Liver (tissue), 9 donors: ENCODE data around the gene BRCA2. TPM values are rescaled to one million over a fixed set of nuclear protein-coding genes. Genes with fewer than 3 reads are reported as not detected.

Experiments used
- DNase-seq: peaks from one replicate; pipeline ENCODE4 v3.0.0-alpha.2; 2017; ENCODE audit warnings: low spot score
- H3K27ac ChIP-seq, 2 donors: one replicate each; pipeline ENCODE4 v1.7.0; 2013; ENCODE audit warnings: inconsistent platforms in 2 of 2, low read length in 2 of 2, control low read depth in 1 of 2, low read depth in 1 of 2, mild to moderate bottlenecking in 1 of 2
- H3K27me3 ChIP-seq, 4 donors: one replicate each; pipeline versions ENCODE4 v1.6.1 to v1.7.0; 2013; ENCODE audit warnings: low read length in 3 of 4, inconsistent platforms in 1 of 4, mild to moderate bottlenecking in 1 of 4, moderate library complexity in 1 of 4; ENCODE audit not compliant: control insufficient read depth in 4 of 4, insufficient read depth in 4 of 4
- H3K36me3 ChIP-seq, 4 donors: one replicate each; pipeline versions ENCODE4 v1.6.1 to v1.7.0; 2013; ENCODE audit warnings: low read length in 3 of 4, mild to moderate bottlenecking in 3 of 4, low read depth in 1 of 4, moderate library complexity in 1 of 4; ENCODE audit not compliant: control insufficient read depth in 4 of 4, insufficient read depth in 3 of 4
- H3K4me1 ChIP-seq, 4 donors: one replicate each; pipeline versions ENCODE4 v1.6.1 to v1.7.0; 2013; ENCODE audit warnings: low read length in 3 of 4, mild to moderate bottlenecking in 3 of 4, moderate library complexity in 1 of 4; ENCODE audit not compliant: control insufficient read depth in 4 of 4, insufficient read depth in 4 of 4
- H3K4me3 ChIP-seq, 3 donors: one replicate each; pipeline versions ENCODE4 v1.6.1 to v1.7.0; 2013; ENCODE audit warnings: low read length in 3 of 3, control low read depth in 1 of 3, low read depth in 1 of 3, mild to moderate bottlenecking in 1 of 3
- H3K9ac ChIP-seq, 2 donors: one replicate each; pipeline ENCODE4 v1.7.0; 2013; ENCODE audit warnings: low read length in 2 of 2, mild to moderate bottlenecking in 2 of 2, moderate library complexity in 2 of 2, control low read depth in 1 of 2, low read depth in 1 of 2
- H3K9me3 ChIP-seq, 4 donors: one replicate each; pipeline versions ENCODE4 v1.6.1 to v1.7.0; 2013; ENCODE audit warnings: low read length in 3 of 4; ENCODE audit not compliant: control insufficient read depth in 4 of 4
- CTCF ChIP-seq: fragments of 150-350 bp; IDR thresholded peaks from 2 replicates; pipeline ENCODE4 v1.5.1; 2017; ENCODE audit warnings: improper control_type of control experiment, low read depth, low read length; ENCODE audit not compliant: missing input control
- EGR1 ChIP-seq, 2 donors: IDR thresholded peaks; 2 replicates each; pipeline ENCODE4 v1.6.1; 2016 to 2018; ENCODE audit warnings: antibody characterized with exemption in 2 of 2, low read depth in 2 of 2
- FOXA1 ChIP-seq: IDR thresholded peaks from 2 replicates; pipeline ENCODE4 v1.6.1; 2016; ENCODE audit warnings: antibody characterized with exemption
- FOXA2 ChIP-seq: IDR thresholded peaks from 2 replicates; pipeline ENCODE4 v1.6.1; 2016; ENCODE audit warnings: antibody characterized with exemption
- GABPA ChIP-seq, 2 donors: IDR thresholded peaks in 1 of 2; conservative IDR thresholded peaks in 1 of 2; 2 replicates each; pipeline ENCODE4 v1.6.1; 2016; ENCODE audit warnings: antibody characterized with exemption in 2 of 2, mild to moderate bottlenecking in 1 of 2, moderate library complexity in 1 of 2
- HNF4A ChIP-seq, 2 donors: conservative IDR thresholded peaks; 2 replicates each; pipeline ENCODE4 v1.6.1; 2016; ENCODE audit warnings: antibody characterized with exemption in 2 of 2, mild to moderate bottlenecking in 2 of 2
- HNF4G ChIP-seq: IDR thresholded peaks from 2 replicates; pipeline ENCODE4 v1.6.1; 2016; ENCODE audit warnings: antibody characterized with exemption
- JUND ChIP-seq, 2 donors: IDR thresholded peaks; 2 replicates each; pipeline ENCODE4 v1.6.1; 2016; ENCODE audit warnings: antibody characterized with exemption in 2 of 2
- MAX ChIP-seq: IDR thresholded peaks from 2 replicates; pipeline ENCODE4 v1.6.1; 2016; ENCODE audit warnings: antibody characterized with exemption
- NR2F2 ChIP-seq: IDR thresholded peaks from 2 replicates; pipeline ENCODE4 v1.6.1; 2016; ENCODE audit warnings: antibody characterized with exemption
- RAD21 ChIP-seq, 2 donors: IDR thresholded peaks; 2 replicates each; pipeline ENCODE4 v1.6.1; 2016; ENCODE audit warnings: antibody characterized with exemption in 2 of 2, mild to moderate bottlenecking in 2 of 2
- REST ChIP-seq: IDR thresholded peaks from 2 replicates; pipeline ENCODE4 v1.6.1; 2016; ENCODE audit warnings: antibody characterized with exemption, mild to moderate bottlenecking
- RXRA ChIP-seq, 2 donors: IDR thresholded peaks; 2 replicates each; pipeline ENCODE4 v1.6.1; 2017 to 2018; ENCODE audit warnings: antibody characterized with exemption in 2 of 2, mild to moderate bottlenecking in 1 of 2
- SP1 ChIP-seq: IDR thresholded peaks from 2 replicates; pipeline ENCODE4 v1.6.1; 2018; ENCODE audit warnings: antibody characterized with exemption, mild to moderate bottlenecking
- TAF1 ChIP-seq: conservative IDR thresholded peaks from 2 replicates; pipeline ENCODE4 v1.6.1; 2016; ENCODE audit warnings: antibody characterized with exemption, mild to moderate bottlenecking
- YY1 ChIP-seq: IDR thresholded peaks from 2 replicates; pipeline ENCODE4 v1.6.1; 2016; ENCODE audit warnings: antibody characterized with exemption, mild to moderate bottlenecking
- WGBS: extraction: QIAGEN DNeasy Blood & Tissue Kit; methylation state at CpG from one replicate; pipeline ENCODE4 v1.1.7; 2013; 5-methylcytosine and 5-hydroxymethylcytosine counted together
- polyA plus RNA-seq, 2 donors: library from polyadenylated mRNA; stranded (reverse) in 1 of 2; unstranded in 1 of 2; fragments of 200-250 nt in 1 of 2; fragments of >200 nt in 1 of 2; fragmentation: Nextera tagmentation in 1 of 2; extraction: Ambion mirVana in 1 of 2; gene quantifications; one replicate each; pipeline versions ENCODE4 v1.2.1 to v1.2.3, GENCODE V29; 2013 to 2015
- total RNA-seq, 2 donors: library from RNA; depleted of rRNA; stranded (reverse); fragments of >200 nt; gene quantifications; one replicate each; pipeline ENCODE4 v1.2.3, GENCODE V29; 2014
- TF ChIP-seq, protein P1 (sequence below): IDR thresholded peaks from 2 replicates; pipeline ENCODE4 v1.6.1; 2016; ENCODE audit warnings: antibody characterized with exemption
- TF ChIP-seq, protein P2 (sequence below): IDR thresholded peaks from 2 replicates; pipeline ENCODE4 v1.6.1; 2016; ENCODE audit warnings: antibody characterized with exemption
- donor health status: healthy.
- donor health status: healthy.
- donor health status: healthy.
- donor health status: healthy.
- donor health status: healthy.

Gene BRCA2
- total and polyA plus RNA-seq, 4 donors, result 0.39 to 10.8 (median 0.86) TPM

GRCh38 chr13:32391101-32391619 lies 75.9 kb downstream of the BRCA2 start:
- no peaks in the 10 kb centered on the region for H3K36me3 ChIP-seq
- DNase-seq, result no peak
- no peak overlapping the region for H3K4me3 ChIP-seq
- TF ChIP-seq EGR1 (IDR thresholded peaks at IDR 0.05; ENCODE audit: low read depth in 2 of 2), result no peak
- TF ChIP-seq MAX, result no peak
- no peak for TF ChIP-seq HNF4G
- no peak for TF ChIP-seq FOXA2
- no peak for TF ChIP-seq RXRA (IDR thresholded peaks at IDR 0.05)
- TF ChIP-seq YY1, result no peak
- no peak for TF ChIP-seq HNF4A (conservative IDR thresholded peaks at IDR 0.05)
- no peak for TF ChIP-seq FOXA1
- TF ChIP-seq, protein P1, sequence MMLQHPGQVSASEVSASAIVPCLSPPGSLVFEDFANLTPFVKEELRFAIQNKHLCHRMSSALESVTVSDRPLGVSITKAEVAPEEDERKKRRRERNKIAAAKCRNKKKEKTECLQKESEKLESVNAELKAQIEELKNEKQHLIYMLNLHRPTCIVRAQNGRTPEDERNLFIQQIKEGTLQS, result no peak
- TF ChIP-seq NR2F2, result no peak
- TF ChIP-seq REST, result no peak
- TF ChIP-seq SP1, result no peak
- no peak for TF ChIP-seq GABPA (IDR thresholded peaks at IDR 0.05 in 1 of 2, conservative IDR thresholded peaks at IDR 0.05 in 1 of 2)
- H3K9ac ChIP-seq, result peak overlapping the region in 1 of 2 donors; percentile 7
- 93% methylated on average over 4 of the region's 4 CpGs for WGBS
- no peaks in the 10 kb centered on the region for H3K27me3 ChIP-seq
- no peaks in the 10 kb centered on the region for H3K4me1 ChIP-seq
- H3K27ac ChIP-seq, result no peak overlapping the region
- no peaks in the 10 kb centered on the region for H3K9me3 ChIP-seq

DNA sequence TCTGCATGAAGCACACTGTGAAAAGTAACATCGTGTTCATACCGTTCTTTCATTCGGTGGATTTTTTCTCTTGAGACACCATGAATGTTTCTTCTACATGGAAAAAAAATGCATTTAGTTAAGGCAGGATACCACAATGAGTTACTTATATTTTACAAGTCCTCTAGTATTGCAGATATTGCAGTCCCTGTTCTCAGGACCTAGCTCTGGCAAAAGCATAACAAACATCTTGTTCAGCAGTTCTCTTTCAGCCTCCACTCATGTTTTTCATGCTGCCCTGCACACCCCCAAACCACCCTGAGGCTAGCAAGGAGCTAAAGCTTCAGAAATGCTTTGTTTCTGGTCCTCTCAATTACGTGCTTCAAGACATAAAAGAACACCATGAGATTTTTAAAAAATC lies 87.8 kb downstream of the BRCA2 start:
- Histone ChIP-seq H3K9me3 (no peaks in the 10 kb centered on the region), H3K9ac (no peak overlapping the region), H3K36me3 (peaks cover 0 to 53% (median 46%) of the 10 kb centered on the region in 4 donors), H3K27ac (no peak overlapping the region), H3K4me3 (no peak overlapping the region), H3K4me1 (no peaks in the 10 kb centered on the region), H3K27me3 (no peaks in the 10 kb centered on the region)
- DNase-seq, result no peak
- TF ChIP-seq NR2F2 (no peak), RAD21 (IDR thresholded peaks at IDR 0.05) (no peak), GABPA (IDR thresholded peaks at IDR 0.05 in 1 of 2, conservative IDR thresholded peaks at IDR 0.05 in 1 of 2) (no peak), RXRA (IDR thresholded peaks at IDR 0.05) (no peak), CTCF (no peak), TAF1 (no peak), HNF4G (no peak), FOXA1 (no peak), SP1 (no peak), FOXA2 (no peak), MAX (no peak), YY1 (no peak), REST (no peak), EGR1 (IDR thresholded peaks at IDR 0.05; ENCODE audit: low read depth in 2 of 2) (no peak), HNF4A (conservative IDR thresholded peaks at IDR 0.05) (no peak), JUND (IDR thresholded peaks at IDR 0.05) (no peak)
- TF ChIP-seq, protein P2, sequence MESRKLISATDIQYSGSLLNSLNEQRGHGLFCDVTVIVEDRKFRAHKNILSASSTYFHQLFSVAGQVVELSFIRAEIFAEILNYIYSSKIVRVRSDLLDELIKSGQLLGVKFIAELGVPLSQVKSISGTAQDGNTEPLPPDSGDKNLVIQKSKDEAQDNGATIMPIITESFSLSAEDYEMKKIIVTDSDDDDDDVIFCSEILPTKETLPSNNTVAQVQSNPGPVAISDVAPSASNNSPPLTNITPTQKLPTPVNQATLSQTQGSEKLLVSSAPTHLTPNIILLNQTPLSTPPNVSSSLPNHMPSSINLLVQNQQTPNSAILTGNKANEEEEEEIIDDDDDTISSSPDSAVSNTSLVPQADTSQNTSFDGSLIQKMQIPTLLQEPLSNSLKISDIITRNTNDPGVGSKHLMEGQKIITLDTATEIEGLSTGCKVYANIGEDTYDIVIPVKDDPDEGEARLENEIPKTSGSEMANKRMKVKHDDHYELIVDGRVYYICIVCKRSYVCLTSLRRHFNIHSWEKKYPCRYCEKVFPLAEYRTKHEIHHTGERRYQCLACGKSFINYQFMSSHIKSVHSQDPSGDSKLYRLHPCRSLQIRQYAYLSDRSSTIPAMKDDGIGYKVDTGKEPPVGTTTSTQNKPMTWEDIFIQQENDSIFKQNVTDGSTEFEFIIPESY, result no peak
- TF ChIP-seq, protein P1, result no peak
- 98% methylated on average over 4 of the region's 4 CpGs for WGBS
